ES-I3 (cell line): Measurements from ENCODE around the gene SLC2A8.

ENCODE experiments used
- H3K36me3 ChIP-seq: 2 replicates; pipeline ENCODE4 v1.6.1; 2013; ENCODE audit warnings: mild to moderate bottlenecking, low read length, control low read depth, moderate library complexity; ENCODE audit not compliant: insufficient read depth
- H3K4me1 ChIP-seq: 2 replicates; pipeline ENCODE4 v1.6.1; 2013; ENCODE audit warnings: mild to moderate bottlenecking, control low read depth, low read length; ENCODE audit not compliant: insufficient read depth
- H3K9ac ChIP-seq: 2 replicates; pipeline ENCODE4 v1.6.1; 2013; ENCODE audit warnings: low read depth, mild to moderate bottlenecking, low read length, moderate library complexity
- H3K9me3 ChIP-seq: 2 replicates; pipeline ENCODE4 v1.6.1; 2013; ENCODE audit warnings: mild to moderate bottlenecking, low read length, moderate library complexity; ENCODE audit not compliant: control insufficient read depth, insufficient read depth

SLC2A8 gene, protein sequence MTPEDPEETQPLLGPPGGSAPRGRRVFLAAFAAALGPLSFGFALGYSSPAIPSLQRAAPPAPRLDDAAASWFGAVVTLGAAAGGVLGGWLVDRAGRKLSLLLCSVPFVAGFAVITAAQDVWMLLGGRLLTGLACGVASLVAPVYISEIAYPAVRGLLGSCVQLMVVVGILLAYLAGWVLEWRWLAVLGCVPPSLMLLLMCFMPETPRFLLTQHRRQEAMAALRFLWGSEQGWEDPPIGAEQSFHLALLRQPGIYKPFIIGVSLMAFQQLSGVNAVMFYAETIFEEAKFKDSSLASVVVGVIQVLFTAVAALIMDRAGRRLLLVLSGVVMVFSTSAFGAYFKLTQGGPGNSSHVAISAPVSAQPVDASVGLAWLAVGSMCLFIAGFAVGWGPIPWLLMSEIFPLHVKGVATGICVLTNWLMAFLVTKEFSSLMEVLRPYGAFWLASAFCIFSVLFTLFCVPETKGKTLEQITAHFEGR

GRCh38 chr9:127396808-127397645 is at the start of gene SLC2A8:
Gene SLC2A8 (plus strand): TSS chr9:127397169. CDS start chr9:127397231, 62 bp downstream.
- Histone ChIP-seq H3K9me3 (no peaks in the 10 kb centered on the region), H3K4me1 (no peaks in the 10 kb centered on the region), H3K9ac (peak within 1 kb of the TSS; percentile 66), H3K36me3 (peaks cover 4% of the 10 kb centered on the region)

DNA sequence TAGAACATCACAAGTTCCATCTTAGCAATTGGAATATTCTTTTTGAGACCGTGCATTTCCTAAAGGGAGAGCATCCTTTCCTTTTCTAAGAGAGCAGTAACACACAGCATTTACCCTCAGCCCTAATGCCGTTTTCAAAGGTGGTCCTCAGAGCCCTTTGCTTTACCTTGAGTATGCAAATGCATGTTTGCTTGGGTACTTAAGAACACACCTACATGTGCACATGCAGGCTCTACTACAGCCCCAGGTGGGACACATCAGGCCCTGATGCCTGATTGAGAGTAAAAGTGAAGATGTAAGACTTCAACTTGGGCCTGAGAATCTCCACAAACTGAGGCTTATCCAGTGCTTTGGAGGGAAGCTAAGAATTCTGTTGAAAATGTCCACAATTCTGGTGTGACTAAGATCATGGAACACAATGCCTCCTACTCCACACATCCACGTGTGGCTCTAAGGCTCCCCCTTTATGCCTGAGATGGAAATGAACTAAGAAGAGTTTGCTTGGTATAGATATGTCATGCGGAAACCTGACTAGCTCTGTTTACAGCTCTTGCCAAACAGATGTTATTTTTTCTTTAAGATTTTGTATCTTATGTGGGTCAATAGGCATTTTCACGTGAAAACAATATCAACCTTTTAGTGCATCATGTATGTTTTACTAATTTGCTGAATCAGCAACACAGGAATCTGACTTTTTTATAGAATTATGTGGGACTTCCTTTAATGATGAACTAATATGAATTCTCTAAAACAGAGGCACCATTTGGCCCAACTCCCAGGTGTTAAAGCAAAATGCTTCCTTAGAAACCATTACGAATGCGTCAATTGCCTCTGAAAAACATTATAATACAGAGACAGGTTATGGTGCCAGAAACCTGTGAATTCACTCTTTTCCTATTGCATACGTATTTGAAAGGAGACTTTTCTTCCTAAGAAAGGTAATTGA is 48.9 kb upstream of the SLC2A8 start:
- no peak overlapping the region for H3K9ac ChIP-seq
- no peaks in the 10 kb centered on the region for H3K36me3 ChIP-seq
- H3K4me1 ChIP-seq = peaks cover 4% of the 10 kb centered on the region; the same call in 1 of the 2 replicates
- no peaks in the 10 kb centered on the region for H3K9me3 ChIP-seq

DNA sequence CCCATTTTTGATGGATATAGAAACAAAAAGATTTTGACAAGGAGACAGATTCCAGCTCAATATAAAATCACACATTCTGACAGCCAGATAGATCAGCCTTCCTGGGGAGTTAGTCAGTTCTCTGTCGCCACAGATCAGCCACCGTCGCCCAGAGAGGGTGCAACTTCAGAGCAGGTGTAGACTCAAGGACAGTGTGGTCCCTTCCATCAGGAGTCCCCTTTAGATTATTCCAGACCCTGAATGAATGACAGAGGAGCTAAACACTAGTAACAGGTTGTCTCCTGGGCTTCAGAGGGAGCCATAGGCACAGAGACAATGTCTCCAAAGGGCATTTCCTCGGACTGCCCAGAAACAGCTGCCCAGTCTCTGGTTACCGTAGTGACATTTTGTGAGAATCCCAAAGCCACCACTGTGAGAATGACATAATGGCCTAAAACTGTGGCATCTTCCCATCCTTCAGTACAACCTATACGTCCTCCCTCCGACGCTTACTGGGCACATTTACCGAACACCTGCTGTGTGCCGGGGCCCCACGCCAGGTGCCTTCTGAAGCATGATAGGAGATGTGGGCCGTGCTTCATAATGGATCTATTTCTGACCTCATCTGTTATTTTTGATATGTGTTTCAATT is 47.4 kb upstream of the SLC2A8 start:
- H3K9ac ChIP-seq = no peak overlapping the region
- H3K4me1 ChIP-seq = peaks cover 9% of the 10 kb centered on the region
- H3K36me3 ChIP-seq = no peaks in the 10 kb centered on the region
- no peaks in the 10 kb centered on the region for H3K9me3 ChIP-seq

DNA sequence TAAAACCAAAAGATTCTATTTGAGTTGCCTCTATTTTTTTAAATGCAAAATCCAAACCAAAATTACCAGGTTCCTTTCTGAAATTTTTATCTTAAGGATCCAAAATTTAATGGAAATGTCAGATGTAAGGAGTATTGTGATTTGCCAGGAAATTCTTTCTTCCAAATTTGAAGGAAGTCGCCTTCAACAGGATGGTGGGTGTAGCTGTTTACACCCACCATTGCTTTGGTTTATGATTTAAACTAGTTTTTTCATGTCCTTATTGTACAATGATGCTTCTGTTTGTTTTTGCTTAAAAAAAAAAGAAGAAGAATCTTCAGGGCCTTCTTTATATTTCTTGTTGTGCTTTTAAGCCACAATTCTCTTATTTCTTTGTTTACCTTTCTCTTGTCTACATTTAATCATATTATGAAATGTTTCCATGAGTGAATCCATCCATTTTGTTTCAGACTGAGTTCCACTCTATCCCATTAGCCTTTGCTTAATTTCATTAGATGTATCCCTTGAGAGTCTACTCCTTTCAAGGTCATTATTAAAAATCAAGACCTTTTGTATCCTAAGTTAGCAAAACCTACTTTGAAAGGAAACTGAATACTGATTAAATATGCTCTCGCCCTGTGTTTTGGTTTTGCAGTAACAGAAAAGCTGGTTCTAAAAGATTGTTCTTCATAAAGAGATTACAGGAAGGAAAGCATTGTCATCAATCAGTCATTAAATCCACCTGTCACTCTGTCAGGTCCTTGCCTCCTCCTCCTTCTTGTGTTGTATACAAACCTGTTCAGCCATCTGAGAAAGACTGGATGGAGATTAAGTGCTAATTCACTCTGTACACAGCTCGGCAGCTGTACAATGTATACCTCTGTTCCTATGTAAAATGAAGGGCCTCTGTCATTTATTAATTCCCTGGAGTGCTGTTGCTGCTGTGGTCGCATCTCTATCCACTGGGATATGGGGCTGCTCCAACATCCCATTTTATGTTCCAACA is 45.5 kb upstream of the SLC2A8 start:
- Histone ChIP-seq H3K9me3 (no peaks in the 10 kb centered on the region), H3K9ac (no peak overlapping the region), H3K36me3 (no peaks in the 10 kb centered on the region), H3K4me1 (peaks cover 9% of the 10 kb centered on the region)

GRCh38 chr9:127353882-127354281 is 43.1 kb upstream of the SLC2A8 start:
- no peaks in the 10 kb centered on the region for H3K9me3 ChIP-seq
- no peaks in the 10 kb centered on the region for H3K36me3 ChIP-seq

DNA sequence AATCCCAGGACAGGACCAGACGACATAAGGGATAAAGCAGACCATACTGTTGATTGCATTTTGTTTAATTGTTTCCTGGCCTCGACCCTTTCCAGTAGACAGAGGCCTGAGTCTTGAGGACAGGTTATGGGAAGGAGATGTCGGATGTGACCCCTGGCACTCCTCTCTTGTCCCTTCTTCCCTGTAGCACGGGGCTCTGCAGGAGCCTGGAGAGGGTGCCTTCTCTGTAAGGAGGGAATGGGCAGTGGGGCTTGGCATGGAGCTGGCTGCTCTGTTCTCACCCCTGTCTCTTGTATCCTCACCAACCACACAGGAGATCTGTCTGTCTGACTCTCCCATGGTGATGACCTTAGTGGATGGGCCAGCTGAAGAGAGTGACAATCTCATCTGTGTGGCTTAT is 40.1 kb upstream of the SLC2A8 start:
- H3K9me3 ChIP-seq = no peaks in the 10 kb centered on the region
- no peaks in the 10 kb centered on the region for H3K36me3 ChIP-seq
- H3K4me1 ChIP-seq = peaks cover 5% of the 10 kb centered on the region
- no peak overlapping the region for H3K9ac ChIP-seq

More at GRCh38 chr9:127353882-127354281, 43.1 kb upstream of the SLC2A8 start:
- no peak overlapping the region for H3K9ac ChIP-seq
- peaks cover 5% of the 10 kb centered on the region for H3K4me1 ChIP-seq

DNA sequence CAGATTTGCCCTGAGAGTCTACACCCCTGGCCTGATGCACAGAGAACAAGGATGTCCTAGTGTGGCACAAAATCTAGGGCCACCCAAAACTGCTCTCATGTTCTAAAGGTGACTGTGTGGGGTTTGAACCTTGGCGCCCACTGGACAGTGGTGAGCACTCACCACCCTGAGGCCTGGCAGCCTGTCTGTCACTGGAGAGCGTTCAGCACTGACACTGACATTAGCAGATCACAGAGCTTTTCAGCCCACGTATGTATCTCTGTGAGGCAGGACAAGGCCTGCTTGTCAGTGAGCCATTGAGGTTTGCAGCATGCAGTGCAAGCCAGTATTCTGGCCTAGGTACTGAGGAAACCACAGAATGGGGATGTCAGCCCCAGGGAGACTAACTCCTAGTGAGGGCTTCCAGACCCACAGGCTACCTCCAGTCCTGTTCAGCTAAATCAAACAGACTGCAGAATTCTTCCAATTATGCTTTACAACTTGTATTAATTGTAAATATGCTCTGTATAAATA is 38.9 kb upstream of the SLC2A8 start:
- Histone ChIP-seq H3K9me3 (no peaks in the 10 kb centered on the region), H3K36me3 (no peaks in the 10 kb centered on the region), H3K4me1 (peaks cover 5% of the 10 kb centered on the region), H3K9ac (no peak overlapping the region)

DNA sequence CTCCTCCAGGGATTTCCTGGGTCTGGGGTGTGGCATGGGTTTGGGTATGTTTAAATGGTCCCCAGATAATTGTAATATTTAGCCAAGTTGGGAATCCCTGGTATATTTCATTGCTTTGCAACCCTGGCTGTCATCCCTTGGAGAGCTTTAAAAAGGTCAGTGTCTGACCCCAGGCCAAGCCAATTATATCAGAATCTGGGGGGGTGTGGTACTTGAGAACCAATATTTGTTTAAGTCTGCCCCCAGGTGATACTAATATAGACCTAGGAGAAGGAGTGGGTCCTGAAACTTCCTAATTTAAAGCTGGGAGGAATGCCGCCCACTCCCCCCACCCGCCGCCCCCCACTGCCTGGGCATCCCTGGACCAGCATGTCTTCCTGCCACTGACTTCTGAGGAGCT is 38.2 kb upstream of the SLC2A8 start:
- H3K36me3 ChIP-seq = no peaks in the 10 kb centered on the region
- H3K9me3 ChIP-seq = no peaks in the 10 kb centered on the region
- peaks cover 1% of the 10 kb centered on the region; the same call in 1 of the 2 replicates for H3K4me1 ChIP-seq
- no peak overlapping the region for H3K9ac ChIP-seq

GRCh38 chr9:127360250-127360649 is 36.7 kb upstream of the SLC2A8 start:
- Histone ChIP-seq H3K9me3 (no peaks in the 10 kb centered on the region), H3K4me1 (no peaks in the 10 kb centered on the region), H3K9ac (no peak overlapping the region), H3K36me3 (no peaks in the 10 kb centered on the region)

DNA sequence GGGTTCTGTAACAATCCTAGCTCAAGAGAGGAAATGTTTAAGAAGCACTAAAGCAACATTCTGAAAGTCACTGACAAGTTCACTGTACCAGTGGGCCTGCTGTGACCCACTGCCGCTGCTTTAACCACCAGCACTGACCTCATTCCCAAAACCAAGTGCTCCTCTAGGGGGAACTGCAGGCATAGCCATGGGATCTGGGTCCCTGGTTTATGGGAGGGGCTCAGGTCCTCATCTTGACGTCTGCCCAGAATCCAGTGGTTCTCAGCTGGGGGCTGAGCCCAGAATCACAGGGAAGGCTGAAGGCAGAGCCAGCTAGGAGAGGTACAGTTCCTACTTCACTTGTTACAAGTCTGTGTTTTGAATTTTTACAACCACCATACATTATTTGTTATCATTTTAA is 36.1 kb upstream of the SLC2A8 start:
- Histone ChIP-seq H3K4me1 (no peaks in the 10 kb centered on the region), H3K9me3 (no peaks in the 10 kb centered on the region), H3K36me3 (no peaks in the 10 kb centered on the region), H3K9ac (no peak overlapping the region)

- no peak overlapping the region for H3K9ac ChIP-seq
- no peaks in the 10 kb centered on the region for H3K4me1 ChIP-seq
- H3K9me3 ChIP-seq = no peaks in the 10 kb centered on the region
- no peaks in the 10 kb centered on the region for H3K36me3 ChIP-seq
These were observed 35.4 kb upstream of the SLC2A8 start for GRCh38 chr9:127361561-127361960.

DNA sequence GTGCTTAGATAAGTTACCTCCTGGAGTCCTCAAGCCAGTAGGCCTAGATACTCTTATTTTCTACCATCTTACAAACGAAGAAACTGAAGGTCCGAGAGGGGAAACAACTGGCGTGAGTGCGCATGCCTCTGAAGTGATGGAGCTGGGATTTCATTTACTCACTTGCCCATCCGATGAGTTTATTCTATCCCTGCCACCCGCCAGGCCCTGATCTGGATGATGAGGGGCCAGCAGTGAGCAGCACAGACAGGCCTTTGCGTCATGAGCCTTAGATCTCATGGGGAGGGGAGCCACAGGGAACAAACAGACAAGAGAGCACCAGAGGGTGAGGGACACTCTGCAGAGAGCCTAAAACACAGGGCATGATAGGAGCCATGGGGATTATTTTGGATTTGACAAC is 34.1 kb upstream of the SLC2A8 start:
- Histone ChIP-seq H3K4me1 (no peaks in the 10 kb centered on the region), H3K9ac (no peak overlapping the region), H3K36me3 (no peaks in the 10 kb centered on the region), H3K9me3 (no peaks in the 10 kb centered on the region)
